MM.1S (cell line): ENCODE results near the gene SSX7.

Source experiments
- EZH2 ChIP-seq: fragments of 300-600 bp; sonication (generic); optimal IDR thresholded peaks from 2 replicates; pipeline ENCODE3; 2017; ENCODE audit warnings: low read depth, mild to moderate bottlenecking, antibody characterized with exemption, low read length, mixed read lengths
- TF ChIP-seq, protein P1 (sequence below): fragments of 300-600 bp; sonication (generic); IDR thresholded peaks from 2 replicates; pipeline ENCODE4 v1.5.1; 2016; ENCODE audit warnings: antibody characterized with exemption, low read length, mixed read lengths

DNA sequence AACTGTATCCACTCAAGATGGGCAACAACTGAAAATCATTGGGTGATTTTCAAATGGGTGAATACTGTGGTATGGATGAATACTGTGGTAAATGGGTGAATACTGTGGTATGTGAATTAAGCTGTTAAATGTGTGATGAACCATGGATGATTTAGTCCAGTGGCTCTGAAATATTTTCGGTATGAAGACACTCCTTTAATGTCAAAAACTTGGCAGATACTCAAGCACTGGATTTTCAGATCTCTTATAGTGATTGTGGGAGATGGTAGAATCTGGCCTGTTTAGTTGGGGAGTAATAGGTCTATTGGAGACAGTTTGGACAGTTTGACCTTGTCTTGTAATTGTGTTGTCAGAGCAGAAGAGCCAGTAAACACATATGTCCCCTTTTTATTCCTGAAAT is 45.7 kb downstream of the SSX7 start:
- TF ChIP-seq, protein P1, sequence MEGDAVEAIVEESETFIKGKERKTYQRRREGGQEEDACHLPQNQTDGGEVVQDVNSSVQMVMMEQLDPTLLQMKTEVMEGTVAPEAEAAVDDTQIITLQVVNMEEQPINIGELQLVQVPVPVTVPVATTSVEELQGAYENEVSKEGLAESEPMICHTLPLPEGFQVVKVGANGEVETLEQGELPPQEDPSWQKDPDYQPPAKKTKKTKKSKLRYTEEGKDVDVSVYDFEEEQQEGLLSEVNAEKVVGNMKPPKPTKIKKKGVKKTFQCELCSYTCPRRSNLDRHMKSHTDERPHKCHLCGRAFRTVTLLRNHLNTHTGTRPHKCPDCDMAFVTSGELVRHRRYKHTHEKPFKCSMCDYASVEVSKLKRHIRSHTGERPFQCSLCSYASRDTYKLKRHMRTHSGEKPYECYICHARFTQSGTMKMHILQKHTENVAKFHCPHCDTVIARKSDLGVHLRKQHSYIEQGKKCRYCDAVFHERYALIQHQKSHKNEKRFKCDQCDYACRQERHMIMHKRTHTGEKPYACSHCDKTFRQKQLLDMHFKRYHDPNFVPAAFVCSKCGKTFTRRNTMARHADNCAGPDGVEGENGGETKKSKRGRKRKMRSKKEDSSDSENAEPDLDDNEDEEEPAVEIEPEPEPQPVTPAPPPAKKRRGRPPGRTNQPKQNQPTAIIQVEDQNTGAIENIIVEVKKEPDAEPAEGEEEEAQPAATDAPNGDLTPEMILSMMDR, result no peak
- TF ChIP-seq EZH2, result no peak
